DMS114 treated with DMSO at 0.1 percent for 48 hours (cell line): ENCODE results near the gene ARHGAP32.
"Not testable (repeated sequence)": the region's sequence is repeated elsewhere in the genome, so short reads cannot be mapped to it uniquely, and the experiment has no call there.

ENCODE experiments used
- DNase-seq: peaks from one replicate; lab custom pipeline; 2025; ENCODE audit not compliant: unreplicated experiment; lab: John Stamatoyannopoulos, UW

The ARHGAP32 gene

GRCh38 chr11:129041611-129042018, 150.5 kb downstream of the ARHGAP32 start:
- no peak for DNase-seq

DNA sequence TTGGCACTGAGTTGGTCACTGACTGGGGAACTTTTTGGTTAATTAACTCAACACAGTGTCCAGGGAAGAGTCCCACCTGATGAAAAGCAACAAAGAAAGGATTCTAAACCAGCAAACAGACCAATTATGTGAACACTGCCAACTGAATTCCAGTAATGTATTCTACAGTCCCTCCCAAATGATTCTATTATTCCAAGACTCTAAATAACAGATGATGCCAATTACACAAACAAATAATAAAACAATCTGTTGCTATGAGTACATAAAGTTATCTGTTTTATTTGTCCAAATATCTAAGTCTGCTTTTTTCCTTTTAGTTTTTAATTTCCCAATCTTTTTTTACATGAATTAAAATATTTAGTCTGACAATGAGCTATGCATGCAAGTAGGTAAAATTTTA, 151.2 kb downstream of the ARHGAP32 start:
- no peak for DNase-seq

DNA sequence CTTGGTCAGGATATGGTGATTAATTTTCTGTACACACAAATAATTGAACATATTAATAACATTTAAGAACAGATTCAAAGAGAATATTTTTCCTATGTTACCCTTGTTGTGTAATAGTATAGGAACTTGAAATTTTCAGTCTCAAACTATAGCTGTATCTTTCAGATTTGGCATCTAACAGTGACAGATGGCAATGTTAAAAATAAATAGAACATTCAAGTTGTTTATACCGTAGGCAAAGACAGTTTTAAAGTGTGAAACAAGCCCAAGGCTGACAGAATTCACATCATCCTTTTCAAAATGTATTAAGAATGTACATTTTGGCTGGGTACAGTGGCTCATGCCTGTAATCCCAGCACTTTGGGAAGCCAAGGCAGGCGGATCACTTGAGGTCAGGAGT, 156.9 kb downstream of the ARHGAP32 start:
- DNase-seq, result no peak

DNA sequence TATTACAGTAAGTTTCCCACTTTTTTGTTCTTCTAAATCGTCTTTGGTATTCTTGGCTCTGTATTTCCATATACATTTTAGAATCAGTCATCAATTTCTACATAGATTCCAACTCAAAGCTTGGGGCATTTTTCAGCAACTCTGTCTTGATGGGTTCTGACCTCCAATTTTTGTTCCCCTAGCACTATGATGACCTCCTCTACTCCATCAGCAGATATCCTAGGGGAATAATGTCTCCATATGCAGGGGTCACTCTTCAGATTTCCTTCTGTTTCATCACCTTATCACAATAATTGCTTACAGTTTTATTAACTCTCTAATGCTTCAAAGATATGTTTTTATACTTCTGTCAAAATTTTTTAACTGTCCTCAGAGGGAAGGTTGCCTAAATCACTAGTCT, 158.1 kb downstream of the ARHGAP32 start:
- no peak for DNase-seq

DNA sequence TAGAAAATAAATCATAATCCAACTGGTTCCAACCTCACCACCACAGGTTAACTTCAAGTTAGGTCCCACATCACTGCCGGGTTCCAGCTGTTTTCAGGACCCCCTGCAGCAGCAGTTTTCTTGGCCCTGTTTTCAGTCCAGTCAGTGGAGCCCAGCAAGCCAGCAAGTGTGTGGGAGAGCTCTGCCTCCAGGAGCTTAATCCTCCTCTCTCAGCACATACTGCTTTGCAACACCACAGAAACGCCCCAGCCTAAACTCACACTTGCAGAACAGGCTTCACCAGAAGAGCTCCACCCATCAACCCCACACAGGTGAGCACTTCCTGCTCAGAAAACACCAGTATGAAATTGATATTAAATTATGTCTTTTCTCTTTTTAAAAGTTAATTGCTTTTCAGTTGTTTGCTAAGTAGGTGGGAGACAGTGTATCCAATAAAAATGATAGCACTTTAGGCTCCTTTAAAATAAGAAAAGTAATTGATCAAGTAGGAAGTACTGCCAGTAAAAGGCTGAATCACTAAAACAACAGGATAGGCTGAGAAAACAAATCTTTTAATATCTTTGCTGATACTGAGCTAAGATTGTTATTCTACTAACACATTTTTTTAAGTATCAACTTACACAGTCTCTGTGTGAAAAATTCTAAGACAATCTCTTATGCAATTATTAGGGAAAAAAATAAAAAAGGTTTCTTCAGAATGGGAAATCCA, 168.0 kb downstream of the ARHGAP32 start:
- no peak for DNase-seq

DNA sequence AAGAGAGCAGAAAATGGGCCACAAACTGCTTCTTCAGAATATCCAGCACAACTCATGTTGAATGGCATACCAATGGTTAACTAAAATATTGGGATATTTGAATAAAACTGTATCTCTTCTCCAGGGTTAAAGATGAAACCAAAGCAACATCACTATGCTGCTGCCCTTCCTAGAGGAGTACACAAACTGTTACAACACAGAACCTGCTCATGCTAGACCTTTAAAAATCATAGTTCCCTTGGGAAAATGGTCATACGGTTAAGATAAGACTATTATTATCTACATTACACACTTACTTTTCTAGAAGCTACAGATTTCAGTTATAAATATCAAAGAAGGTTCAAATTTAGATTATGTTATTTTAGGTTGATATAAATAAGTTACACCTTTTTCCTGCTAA, 170.8 kb downstream of the ARHGAP32 start:
- no peak for DNase-seq

DNA sequence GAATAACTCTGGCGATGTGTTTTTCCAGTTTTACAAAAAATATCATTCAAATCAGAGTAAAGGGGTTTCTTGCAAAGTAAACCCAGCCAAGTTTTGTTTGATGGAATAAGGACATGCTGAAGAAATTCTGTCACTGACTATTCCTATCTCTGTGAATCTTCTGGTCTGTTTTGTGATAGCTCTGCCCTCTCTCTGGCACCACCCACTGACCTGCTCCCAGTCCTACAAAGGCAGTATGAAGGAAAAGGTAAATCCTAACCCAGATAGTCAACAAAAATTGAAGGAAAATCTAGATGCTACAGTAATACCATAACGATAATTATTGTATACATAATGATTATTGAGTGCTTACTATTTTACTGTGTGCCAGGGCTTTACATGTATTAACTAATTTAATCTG, 173.1 kb downstream of the ARHGAP32 start:
- DNase-seq, result no peak

GRCh38 chr11:129018126-129018525, 174.0 kb downstream of the ARHGAP32 start:
- no peak for DNase-seq

- no peak for DNase-seq
Measured at GRCh38 chr11:129013737-129014475, 178.2 kb downstream of the ARHGAP32 start.

DNA sequence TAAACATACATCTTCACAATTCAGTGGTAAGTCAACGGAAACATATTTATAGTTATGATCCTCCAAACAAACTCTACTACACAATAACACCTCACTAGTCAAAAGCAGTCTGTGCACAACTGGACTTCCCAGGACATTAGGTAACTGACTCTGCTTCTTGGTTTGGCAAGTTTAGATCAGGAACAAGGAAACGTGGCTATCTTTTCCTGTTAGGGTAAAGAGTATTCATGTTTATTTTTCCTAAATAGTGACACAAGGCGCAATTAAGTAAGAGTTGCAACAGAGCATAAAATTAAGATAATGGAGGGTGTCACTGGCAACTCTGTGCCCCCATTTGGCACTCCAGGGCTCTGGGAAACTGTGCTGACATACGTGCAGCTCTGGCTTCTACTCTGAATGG, 179.2 kb downstream of the ARHGAP32 start:
- no peak for DNase-seq

GRCh38 chr11:129006161-129006560, 186.0 kb downstream of the ARHGAP32 start:
- DNase-seq, result no peak

GRCh38 chr11:128999165-128999564, 193.0 kb downstream of the ARHGAP32 start:
- DNase-seq, result not testable (repeated sequence)

- no peak for DNase-seq
Measured at GRCh38 chr11:128988242-128988970, 203.7 kb downstream of the ARHGAP32 start.

- DNase-seq, result no peak
Measured at GRCh38 chr11:128985880-128986279, 206.2 kb downstream of the ARHGAP32 start.

- no peak for DNase-seq
Measured at GRCh38 chr11:128983023-128983422, 209.1 kb downstream of the ARHGAP32 start.

DNA sequence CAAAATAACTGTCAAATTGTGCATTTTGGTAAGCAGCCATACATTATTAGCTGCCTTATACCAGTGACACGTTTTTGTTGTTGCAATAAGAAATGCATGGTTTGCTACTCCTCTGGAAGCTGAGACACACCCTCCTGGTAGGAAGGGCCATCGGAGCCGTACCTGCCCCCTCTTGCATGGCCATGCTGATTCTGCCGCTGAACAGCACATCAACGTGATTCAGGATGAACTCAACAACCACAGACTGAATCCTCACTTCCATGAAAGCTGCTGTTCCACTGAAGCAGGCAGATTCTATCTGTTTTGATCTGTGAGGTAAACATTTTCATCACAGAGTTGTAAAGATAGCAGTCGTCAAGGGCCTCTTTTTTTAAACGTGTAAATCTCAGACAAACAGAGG, 210.9 kb downstream of the ARHGAP32 start:
- no peak for DNase-seq

- no peak for DNase-seq
Measured at GRCh38 chr11:128970598-128971190, 221.4 kb downstream of the ARHGAP32 start.

DNA sequence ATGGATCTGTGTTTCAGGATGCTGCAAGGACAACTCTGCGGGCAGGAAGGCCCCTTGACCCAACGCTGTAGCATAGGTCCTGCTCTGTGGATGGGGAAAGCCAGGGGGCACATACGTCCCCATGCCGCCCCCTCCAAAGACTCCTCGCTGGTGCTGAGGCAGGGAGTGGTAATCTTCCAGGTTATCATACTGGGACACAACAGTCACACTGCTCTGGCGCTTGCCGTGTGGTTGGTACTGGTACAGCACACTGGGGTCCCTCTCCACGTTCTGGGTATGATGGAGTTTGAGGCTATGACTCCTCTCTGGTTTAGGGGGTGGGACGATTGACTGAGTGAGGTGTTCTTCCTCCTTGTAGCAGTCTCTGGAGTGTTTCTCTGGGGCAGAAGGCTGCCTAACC, 223.2 kb downstream of the ARHGAP32 start:
- no peak for DNase-seq

DNA sequence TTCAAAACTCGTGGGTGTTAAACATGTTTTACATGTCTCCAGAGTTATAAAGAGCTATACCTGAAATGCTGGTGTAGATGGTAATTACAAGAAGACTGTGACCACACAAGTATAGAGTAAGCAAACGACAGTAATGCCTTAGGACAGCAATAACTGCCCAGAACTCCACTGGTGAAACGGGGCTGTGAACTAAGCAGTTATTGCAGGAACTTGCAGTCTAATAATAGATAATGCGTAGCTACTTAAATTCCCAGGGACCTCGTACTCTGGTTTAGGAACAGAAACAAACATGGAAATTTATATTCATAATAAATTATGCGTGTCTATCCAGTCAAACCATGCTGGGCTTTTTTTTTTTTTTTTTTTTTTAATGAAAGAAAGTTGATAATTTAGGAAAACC, 224.5 kb downstream of the ARHGAP32 start:
- no peak for DNase-seq

- no peak for DNase-seq
Measured at GRCh38 chr11:128965485-128965884, 226.6 kb downstream of the ARHGAP32 start.

- DNase-seq, result no peak
Measured at GRCh38 chr11:128964463-128964930, 227.6 kb downstream of the ARHGAP32 start.
